Posterior cingulate gyrus (tissue), 11 donors: ENCODE measurements around the gene GALNT18.

ENCODE experiments used
- DNase-seq, 10 donors: peaks; one replicate each; pipeline versions ENCODE4 v3.0.0 to v3.0.0-alpha.2; 2020 to 2021; ENCODE audit warnings: mixed read lengths in 3 of 10
- intact Hi-C: fragments of 100-400 bp; cut with DNase I; formaldehyde crosslinking; loops from one replicate; pipeline ENCODE4 v1.15.1; 2023

The GALNT18 gene

DNA sequence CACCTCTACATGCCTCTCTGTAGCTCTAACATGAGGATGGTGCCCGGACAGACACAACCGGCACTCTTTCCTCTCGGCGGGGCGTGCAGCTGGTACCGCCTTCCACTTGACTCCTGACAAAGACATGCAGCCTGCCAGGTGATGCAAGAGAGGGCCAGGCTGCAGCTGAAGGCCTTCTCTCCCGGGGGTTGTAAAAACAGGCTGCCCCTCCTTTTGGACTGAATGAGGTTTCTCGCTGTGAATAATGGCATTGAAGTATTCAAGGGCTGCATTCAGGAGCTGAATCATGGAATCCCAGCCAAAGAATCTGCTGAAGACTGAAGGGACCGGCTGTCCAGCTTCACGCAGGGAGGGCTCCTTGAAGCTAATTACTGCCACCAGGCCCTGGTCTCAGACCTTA is 110.9 kb downstream of the GALNT18 start:
- peak in 7 of 10 donors; percentile 41 to 89 (median 53) for DNase-seq

DNA sequence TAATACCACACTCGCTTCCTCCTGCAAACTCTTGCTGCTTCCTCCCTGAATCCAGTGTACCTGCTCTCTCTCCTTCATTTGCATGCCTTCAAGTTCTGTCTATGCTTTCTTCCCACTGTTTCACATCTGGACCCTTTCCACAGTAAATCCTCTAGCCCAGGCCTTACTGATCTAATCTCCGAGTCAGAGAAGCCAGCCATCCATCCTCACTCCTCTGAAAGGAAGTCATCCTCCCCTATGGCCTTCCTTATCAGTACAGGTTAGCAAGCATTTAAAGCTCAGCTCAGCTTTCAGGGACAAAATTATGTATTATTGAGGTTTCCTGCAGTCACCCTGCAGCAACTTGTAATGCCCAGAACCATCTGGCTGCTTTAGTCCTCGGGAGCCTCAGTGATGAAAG is 116.1 kb downstream of the GALNT18 start:
- intact Hi-C loops: no loop called here
- no peak for DNase-seq

More for the DNA sequence above, 110.9 kb downstream of the GALNT18 start:
- intact Hi-C loops: no loop called here

DNA sequence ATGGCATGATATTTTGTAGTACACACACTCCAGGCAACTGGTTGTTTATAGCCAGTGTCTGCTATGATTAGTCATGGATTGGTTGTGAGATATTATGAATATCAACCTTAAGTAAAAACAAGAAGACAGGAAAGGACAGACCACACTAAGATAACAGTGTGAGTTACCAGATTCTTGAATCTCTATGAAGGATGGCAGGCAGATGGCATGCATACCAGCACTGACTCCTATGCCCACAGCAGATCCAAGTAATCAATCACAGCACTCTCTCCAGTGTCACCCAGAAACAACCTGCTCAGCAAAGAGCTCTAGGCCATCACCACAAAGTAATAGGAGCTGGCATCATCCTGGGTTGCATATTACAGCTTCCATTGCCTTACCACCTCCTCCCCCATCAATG is 116.6 kb downstream of the GALNT18 start:
- no peak for DNase-seq
- intact Hi-C loops: no loop called here

DNA sequence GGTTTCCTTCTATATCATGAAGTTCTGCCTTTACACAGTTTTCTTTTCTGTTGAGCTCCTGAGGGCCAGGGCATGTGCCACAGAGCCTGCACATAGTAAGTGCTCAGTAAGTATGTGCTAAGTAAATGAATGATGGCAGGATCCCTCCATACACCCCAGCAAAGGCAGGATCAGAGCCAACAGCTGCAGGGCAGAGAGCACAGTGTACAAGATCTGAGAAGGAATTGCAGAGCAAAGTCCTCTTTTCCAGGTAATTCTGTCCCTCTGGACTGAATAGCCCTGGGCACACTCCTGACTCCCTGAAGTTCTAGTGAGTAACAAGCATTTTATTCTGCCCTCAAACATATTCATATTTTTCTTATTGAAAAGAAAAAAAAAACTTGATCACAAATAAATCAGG is 117.7 kb downstream of the GALNT18 start:
- no peak for DNase-seq
- intact Hi-C loops: no loop called here

DNA sequence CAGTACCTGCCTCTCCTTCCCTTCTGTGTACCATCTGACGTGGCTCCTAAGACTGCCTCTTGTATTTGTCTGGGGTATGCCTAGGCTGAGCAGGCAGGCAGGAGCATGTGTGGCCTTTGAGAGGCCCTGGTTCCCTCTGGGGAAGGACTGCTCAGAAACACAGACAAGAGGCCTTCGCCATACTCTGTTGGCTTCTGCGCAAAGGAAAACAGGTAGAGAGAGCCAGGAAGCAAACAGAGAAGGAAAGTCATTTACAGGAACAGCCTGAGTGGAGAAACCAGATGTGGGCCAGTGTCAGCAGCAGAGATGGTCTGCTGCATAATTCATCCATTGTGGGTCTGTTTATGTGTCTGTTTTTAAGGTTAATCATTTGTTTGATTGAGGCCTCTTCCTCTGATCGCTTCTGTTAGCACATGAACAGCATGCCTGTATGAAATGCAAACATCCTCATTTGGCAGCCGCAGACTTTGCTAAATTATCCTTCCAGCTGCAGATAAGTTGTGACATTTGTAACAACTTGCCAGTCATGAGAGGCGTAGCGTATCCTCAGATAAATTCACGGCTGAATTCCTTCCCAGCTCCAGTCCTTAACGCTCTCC is 119.4 kb downstream of the GALNT18 start:
- intact Hi-C loops: no loop called here
- DNase-seq: peak in 1 of 10 donors; percentile 33

DNA sequence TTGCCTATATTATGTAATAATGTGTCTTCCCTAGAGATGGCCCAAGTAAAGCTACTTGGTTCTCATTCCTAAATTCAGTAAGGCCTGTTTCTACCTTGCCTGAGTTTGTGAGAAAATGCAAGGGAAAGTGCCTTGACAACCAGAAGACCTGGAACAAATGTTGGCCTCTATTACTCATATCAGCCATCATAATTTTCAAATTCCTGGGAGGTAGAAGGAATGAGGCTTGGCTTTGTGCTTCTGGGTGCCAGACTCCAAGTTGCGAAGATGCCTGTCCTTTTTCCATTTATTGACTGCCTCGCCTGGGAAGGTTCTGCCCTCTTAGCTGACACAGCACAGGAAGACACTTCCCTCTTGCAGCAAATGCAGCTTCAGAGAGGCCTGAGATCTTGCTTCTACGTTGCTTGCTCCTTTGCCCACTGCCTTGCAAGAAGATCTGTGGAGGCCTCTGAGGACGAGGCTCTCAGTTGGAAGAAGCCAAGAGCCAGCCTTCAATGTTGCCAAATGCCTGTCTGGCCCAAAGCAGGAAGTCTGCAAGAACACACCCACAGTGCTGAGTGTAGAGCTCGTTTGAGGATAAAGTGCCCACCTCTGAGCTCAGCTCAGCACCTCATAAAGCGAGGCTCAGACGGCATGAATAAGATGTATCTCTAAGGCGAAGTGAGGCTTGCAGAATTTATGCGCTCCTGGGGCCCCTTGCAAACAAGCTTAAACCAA is 120.1 kb downstream of the GALNT18 start:
- peak in 1 of 10 donors; percentile 80 for DNase-seq
- intact Hi-C loops: no loop called here

DNA sequence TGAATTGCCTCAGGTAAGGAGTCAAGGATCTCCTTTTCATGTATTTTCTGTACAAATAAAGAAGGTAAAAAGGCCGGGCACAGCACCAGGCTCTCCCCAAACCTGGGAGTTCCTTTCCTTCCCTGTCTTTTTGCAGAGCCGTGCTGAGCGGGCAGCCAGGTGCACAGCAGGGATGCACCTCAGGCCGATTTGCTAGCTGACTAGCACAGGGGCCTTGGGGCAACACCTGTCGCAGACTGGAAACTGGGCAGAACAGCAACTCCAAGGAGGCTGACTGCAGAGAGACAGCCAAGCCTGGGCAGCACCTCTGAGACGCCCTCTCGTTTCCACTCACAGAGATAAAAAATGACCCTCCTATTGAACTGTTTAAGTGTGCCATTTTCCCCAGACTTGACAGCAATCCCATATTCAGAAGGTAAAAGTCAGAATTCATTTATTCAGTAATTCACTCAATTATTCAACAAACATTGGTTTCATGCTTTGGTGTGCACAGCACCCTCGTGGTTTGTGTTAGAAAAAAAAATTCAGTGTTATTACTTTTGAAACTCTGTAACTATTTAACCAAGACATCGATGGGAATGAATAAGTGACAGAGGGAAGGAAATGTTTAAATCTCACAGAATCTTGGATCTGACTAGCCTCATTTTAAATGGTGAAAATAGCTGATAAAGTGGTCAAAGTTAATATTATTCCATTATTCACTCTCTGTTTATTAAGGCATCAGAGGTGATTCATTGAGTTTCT is 120.9 kb downstream of the GALNT18 start:
- intact Hi-C loops: no loop called here
- DNase-seq: peak in 1 of 10 donors; percentile 72

DNA sequence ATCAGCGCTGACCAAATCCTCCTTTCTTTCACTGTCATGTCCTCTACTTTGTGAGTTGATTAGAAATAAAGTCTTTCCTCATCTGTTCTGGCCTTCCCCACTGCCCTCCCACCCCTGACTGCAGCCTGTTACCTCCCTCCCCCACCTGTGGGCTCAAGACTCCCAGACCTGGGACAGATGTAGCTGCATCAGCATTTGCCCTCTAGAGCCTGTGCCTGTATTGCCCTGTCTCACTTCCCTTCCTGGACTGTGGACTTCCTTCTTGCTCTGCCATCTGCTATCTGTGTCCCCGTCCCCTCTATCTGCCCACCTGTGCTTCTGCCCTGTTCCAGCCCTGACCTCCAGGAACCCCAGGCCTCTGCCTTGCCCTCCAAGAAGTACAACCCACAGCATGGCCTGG is 122.5 kb downstream of the GALNT18 start:
- intact Hi-C loops: no loop called here
- DNase-seq: peak in 1 of 10 donors; percentile 55

DNA sequence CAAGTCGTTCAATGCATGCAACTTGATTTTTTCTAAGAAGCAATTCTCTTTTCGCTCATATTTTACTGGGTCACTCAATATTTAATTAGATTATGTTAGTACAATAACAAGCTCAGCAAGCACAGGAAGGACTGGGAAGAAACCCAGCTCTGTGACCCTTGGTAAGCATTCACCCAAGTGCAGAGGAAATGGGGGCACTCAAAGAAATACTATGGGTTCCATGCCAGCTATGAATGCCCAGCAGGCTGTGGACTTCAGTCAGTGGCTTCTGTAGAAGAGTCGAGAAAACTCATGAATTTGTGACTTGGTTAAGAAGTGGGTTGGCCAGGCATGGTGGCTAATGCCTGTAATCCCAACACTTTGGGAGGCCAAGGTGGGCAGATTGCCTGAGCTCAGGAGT is 123.6 kb downstream of the GALNT18 start:
- intact Hi-C loops: no loop called here
- DNase-seq: no peak

DNA sequence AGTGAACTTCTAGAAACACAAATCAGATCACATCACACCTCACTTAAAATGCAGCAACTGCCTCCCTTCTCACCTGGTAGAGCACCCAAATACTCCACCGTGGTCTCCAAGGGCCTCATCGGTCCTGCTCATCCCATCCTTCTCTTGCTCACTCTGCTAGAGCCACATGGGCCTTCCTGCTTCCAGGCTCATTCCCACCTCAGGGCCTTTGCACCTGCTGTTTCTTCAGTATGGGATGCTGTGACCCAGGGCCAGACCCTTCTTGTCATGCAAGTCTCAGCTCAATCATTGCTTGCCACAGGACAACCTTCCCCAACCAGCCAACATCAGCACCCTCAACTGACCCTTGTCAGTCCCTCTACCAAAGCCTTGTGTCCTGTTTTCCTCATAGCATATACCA is 124.9 kb downstream of the GALNT18 start:
- DNase-seq: peak in 1 of 10 donors; percentile 58
- intact Hi-C loops: no loop called here

DNA sequence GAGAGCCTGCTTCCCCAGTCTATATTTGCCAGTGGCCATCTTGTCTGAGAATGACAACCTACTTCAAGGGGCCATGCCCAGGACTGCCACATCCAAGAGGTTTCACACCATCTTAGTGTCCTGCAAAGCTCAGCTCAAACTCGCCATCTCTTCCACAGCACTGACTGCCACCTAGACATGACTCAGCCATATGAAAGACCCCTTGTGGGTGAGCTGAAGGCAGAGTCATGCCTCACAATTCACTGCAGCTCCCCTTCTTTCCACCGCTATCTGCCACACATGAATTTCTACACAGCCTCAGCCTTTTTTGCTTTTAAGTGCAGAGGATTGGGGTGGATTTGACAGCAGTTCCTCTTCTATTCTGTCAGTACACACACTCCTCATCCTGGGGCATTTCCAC is 127.5 kb downstream of the GALNT18 start:
- no peak for DNase-seq
- intact Hi-C loops: no loop called here

DNA sequence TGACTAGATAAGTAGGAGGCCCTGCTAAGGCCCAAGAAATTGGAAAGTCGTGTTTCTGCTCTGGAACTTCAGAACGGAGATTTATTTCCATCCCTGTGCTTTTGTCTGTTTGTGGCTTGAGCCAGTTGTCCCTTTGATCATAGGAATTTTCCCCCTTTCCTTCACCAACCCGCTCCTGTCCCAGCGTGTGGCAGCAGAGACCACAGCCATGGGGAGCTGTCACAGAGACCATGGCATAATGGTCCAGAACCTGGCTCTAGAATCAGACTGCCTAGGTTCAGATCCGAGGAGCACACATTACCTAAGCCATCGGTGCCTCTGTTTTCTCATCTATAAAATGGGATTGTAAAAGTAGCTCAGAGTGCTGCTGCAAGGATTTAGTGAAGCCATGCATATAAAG is 128.1 kb downstream of the GALNT18 start:
- intact Hi-C loops: no loop called here
- peak in 2 of 10 donors; percentile 23 to 77 for DNase-seq

DNA sequence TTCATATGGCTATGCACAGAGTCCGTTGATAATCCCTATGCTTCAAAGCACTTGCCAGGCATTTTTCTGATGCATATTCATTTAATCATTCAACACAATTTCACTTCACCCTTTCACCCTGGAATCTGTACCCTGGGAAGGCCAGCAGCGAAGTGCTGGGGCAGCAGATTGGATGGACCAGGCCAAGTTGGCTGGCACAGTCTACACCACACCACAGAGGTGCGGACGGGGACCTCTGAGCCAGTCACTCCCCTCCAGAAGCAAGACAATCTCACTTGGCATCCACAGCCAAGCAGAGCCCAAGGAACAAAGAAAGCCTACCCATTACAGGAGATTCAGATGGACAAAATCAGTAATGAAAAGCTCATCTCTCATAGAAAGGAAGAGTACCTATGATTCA is 130.2 kb downstream of the GALNT18 start:
- no peak for DNase-seq

DNA sequence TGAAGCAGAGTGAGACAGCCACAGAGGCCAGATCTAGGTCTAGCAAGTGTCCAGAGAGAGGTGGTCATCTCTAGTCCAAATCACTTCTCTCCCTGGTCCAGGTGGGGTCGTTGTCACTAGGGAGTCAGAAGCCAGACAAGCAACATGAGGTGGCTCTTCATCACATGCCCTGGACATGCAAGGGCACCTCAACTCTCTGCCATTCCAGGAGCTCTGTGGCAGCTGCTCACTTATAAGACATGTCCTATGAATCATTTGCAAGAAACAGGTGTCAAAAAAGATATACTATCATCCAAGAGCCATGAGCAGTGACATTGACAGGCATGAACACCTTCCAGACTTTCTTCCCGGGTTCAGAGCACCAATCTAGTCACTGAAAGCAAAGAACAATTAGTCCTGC is 130.8 kb downstream of the GALNT18 start:
- intact Hi-C loops: no loop called here
- no peak for DNase-seq

More for the DNA sequence above, 130.2 kb downstream of the GALNT18 start:
- intact Hi-C loops: no loop called here

DNA sequence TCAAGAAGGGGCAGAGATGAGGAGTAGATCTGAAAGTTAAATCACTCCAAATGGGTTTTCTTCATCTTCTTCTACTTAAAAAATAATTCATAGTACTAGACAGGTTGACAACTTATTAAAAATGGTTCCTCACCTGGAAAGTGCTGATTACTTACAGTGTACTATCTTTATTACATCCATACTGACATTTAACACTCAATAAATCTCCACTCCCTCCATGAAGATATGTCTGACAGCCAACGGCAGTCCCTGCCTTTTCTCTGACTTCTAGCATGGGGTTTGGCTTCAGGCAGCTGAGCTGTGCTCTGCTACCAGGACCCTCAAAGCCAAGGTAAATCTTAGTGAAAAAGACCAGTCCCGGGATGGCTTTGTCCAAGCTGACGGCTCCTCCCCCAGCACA is 135.4 kb downstream of the GALNT18 start:
- intact Hi-C loops: no loop called here

DNA sequence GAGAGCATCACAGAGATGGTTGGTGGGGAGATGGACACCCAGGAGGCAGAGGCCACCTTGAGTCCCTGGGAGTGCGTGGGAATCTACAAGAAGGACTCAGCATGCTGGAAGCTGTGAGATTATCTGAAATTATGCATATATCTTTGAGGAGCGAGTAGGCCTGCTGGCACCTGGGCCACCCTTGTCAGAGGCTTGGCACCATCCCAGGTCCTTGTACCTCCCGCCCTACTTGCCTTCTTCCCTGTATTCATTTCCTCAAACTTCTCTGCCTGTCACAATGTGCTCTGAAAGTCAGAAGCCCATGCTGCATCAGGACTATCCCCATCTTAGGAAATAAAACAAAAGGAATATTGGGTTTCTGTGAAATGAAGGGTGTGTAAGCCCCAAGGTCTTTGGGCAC is 135.8 kb downstream of the GALNT18 start:
- intact Hi-C loops: no loop called here
- no peak for DNase-seq

More for the DNA sequence above, 135.4 kb downstream of the GALNT18 start:
- no peak for DNase-seq

DNA sequence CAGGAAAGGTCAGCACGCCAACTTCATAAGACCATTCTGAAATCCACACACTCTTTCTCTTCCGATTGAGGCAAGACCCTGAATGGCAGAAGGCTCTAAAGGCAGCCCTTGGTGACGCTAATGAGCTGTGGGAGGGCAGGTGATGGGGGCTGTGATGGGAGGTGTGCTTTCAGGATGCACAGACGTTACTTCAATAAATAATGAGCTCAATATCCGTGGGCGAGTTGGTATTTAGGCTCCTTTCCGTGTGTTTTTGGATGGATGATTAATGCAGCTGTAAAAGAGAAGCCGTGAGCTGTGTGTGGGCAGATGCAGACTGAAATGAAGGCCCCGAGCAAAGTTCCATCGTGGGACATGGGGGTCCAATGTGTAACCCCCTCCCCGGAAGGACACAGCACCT is 138.2 kb downstream of the GALNT18 start:
- DNase-seq: no peak
- intact Hi-C loops: no loop called here

DNA sequence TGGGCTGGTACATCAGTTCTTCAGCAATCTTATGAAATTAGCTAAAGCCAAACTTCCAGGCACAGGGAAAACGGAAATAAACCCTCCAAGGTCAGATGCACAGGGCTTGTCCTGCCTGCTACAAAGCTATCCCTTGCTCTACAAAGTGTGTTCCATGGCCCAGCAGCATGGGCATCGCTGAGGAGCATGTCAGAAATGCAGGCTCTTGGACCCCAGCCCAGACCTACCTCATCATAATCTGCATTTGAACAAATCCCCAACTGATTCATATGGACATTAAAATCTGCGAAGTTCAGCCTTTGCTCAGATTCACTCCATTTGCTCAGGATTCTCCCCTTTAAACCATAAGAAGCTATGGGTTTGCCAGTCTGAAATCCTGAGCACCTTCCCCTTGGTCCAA is 139.1 kb downstream of the GALNT18 start:
- no peak for DNase-seq
- intact Hi-C loops: no loop called here

DNA sequence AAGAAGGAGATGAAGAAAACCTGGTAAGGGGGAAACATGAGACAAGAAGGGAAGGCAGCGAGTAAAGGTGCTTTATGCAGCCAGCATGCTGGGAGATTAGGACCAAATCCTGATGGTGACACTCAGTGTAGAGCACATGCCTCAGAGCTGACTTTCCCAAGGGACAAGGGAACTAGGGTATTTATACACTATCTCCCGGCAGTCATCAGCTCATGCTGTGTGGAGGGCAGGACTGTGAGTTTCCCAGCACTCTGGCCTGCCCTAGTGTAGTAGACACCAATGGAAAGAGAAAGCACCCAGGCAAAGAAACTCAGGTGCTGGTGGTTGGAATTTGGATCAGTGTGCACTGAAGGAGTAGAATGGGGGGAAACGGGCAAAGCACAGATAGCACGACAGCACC is 140.4 kb downstream of the GALNT18 start:
- intact Hi-C loops: no loop called here

DNA sequence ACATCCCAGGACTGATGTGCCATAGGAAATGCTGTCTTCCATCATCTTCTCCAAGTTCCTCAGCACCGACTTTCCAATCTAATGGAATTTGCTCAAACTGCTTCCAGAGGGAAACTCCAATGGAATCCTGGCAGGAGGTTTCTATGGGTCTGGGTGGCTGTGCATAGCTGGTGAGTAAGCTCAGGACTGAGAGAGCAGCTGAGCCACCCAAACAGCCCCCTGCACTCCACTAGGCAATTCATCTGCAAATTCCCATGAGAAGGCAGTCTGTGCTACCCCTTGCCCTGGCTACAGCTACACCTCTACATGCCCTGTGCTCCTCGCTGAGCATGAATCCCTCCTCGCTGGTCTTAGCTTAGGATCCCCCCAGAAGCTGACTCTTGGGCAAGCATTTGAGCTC is 140.8 kb downstream of the GALNT18 start:
- intact Hi-C loops: no loop called here
- DNase-seq: no peak

More for the DNA sequence above, 140.4 kb downstream of the GALNT18 start:
- DNase-seq: no peak

DNA sequence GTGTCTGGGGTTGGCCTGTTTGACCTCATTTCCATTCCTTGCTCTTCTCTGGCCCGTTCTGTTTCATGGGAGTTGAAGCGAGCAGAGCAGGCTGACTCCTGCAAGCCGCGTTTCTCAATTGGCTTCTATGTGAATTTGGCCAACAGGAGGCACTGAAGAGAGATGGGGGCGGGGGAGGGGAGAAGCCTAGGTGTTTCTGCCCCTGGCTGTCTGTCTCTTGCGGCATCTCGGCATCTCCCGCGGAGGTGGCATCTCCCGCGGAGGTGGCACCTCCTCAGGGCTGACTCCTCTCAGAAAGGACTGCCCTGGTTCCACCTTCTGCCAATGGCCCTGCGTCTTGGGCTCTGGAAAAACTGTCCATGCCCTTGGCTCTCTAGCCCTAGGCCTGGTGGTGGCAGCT is 143.1 kb downstream of the GALNT18 start:
- intact Hi-C loops: no loop called here

More for the DNA sequence above, 143.1 kb downstream of the GALNT18 start:
- no peak for DNase-seq
